ENCODE data around the gene WDR75. TPM values are rescaled to one million over a fixed set of nuclear protein-coding genes. Genes with fewer than 3 reads are reported as not detected.

WDR75 gene
- total RNA-seq, 1 experiment from 2014 or later = 70.2 TPM

DNA sequence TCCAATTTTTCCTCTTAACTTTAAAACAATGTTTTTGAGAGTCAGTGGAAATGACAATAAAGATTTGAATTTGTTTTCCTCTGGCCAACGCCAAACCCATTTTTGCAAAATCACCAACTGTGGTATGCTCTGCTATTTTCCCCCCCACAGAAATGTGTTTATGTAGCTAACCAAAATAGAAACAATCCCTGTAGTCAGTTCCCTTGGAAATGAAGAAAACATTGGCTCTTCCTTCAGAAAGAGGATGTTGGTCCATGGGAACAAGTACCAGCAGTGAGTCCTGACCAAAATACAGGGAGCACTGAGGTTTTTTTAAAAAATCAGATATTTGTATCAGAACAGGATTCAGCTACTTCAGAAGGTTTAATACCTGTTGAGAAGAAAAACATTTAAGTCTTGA, 74.0 kb downstream of the WDR75 start:
- no peak overlapping the region for H2AFZ ChIP-seq (ENCODE audit: low read depth, low read length, poor library complexity, severe bottlenecking)
- no peak overlapping the region for H3K27ac ChIP-seq (ENCODE audit: low read depth, low read length)
- H3K9me3 ChIP-seq (ENCODE audit: control insufficient read depth in 1 of 2, insufficient read depth in 1 of 2, low read depth in 1 of 2, low read length in 2 of 2) = no peaks in the 10 kb centered on the region
- DNase-seq (ENCODE audit: low read depth, low spot score) (no peak), ATAC-seq (no peak)
- intact Hi-C loops (cut with micrococcal nuclease) = no loop called here
- ChIA-PET RAD21 (ENCODE audit: low non-redundant PET in 1 of 2, low total read pairs in 2 of 2, uncharacterized antibody in 2 of 2, unreplicated experiment in 2 of 2) (no interaction called here), POLR2A (no interaction called here), CTCF (no interaction called here)
- H3K79me2 ChIP-seq (ENCODE audit: insufficient read depth, low read length) = no peaks in the 10 kb centered on the region
- H3K9ac ChIP-seq (ENCODE audit: low read length) = no peak overlapping the region
- H3K4me3 ChIP-seq (replicated peaks in 1 of 2; ENCODE audit: low read depth in 1 of 2, low read length in 2 of 2) = no peak overlapping the region
- no peaks in the 10 kb centered on the region for H3K4me1 ChIP-seq (ENCODE audit: control insufficient read depth in 1 of 2, insufficient read depth in 2 of 2, low read length in 2 of 2)
- no TSS peak for BruUV-seq (replicated peaks)
- no peaks in the 10 kb centered on the region for H3K36me3 ChIP-seq (ENCODE audit: control insufficient read depth in 1 of 2, insufficient read depth in 2 of 2, low read length in 2 of 2)
- no peaks in the 10 kb centered on the region for H4K20me1 ChIP-seq (ENCODE audit: insufficient read depth)
- no peak overlapping the region for H3K4me2 ChIP-seq (ENCODE audit: low read length)
- TF ChIP-seq JUND (IDR thresholded peaks at IDR 0.05) = no peak
- no peak for TF ChIP-seq RAD21 (IDR thresholded peaks at IDR 0.05; ENCODE audit: low read depth)
- no peak for TF ChIP-seq ZFX (IDR thresholded peaks at IDR 0.05)
- no peak for TF ChIP-seq CTCF (IDR thresholded peaks at IDR 0.05 in 2 of 3, conservative IDR thresholded peaks at IDR 0.05 in 1 of 3; ENCODE audit: borderline replicate concordance in 1 of 3, insufficient read depth in 1 of 3, low read depth in 2 of 3, low read length in 2 of 3)
- H3K27me3 ChIP-seq (ENCODE audit: insufficient read depth, low read length) = no peaks in the 10 kb centered on the region
- H3K9me2 ChIP-seq (ENCODE audit: insufficient read depth) = no peaks in the 10 kb centered on the region

GRCh38 chr2:189516546-189516945, 75.3 kb downstream of the WDR75 start:
- Histone ChIP-seq H3K4me2 (ENCODE audit: low read length) (no peak overlapping the region), H4K20me1 (ENCODE audit: insufficient read depth) (no peaks in the 10 kb centered on the region), H2AFZ (ENCODE audit: low read depth, low read length, poor library complexity, severe bottlenecking) (no peak overlapping the region), H3K4me1 (ENCODE audit: control insufficient read depth in 1 of 2, insufficient read depth in 2 of 2, low read length in 2 of 2) (no peaks in the 10 kb centered on the region), H3K79me2 (ENCODE audit: insufficient read depth, low read length) (no peaks in the 10 kb centered on the region), H3K9me2 (ENCODE audit: insufficient read depth) (no peaks in the 10 kb centered on the region), H3K9me3 (ENCODE audit: control insufficient read depth in 1 of 2, insufficient read depth in 1 of 2, low read depth in 1 of 2, low read length in 2 of 2) (no peaks in the 10 kb centered on the region), H3K27ac (ENCODE audit: low read depth, low read length) (no peak overlapping the region), H3K4me3 (replicated peaks in 1 of 2; ENCODE audit: low read depth in 1 of 2, low read length in 2 of 2) (no peak overlapping the region), H3K36me3 (ENCODE audit: control insufficient read depth in 1 of 2, insufficient read depth in 2 of 2, low read length in 2 of 2) (no peaks in the 10 kb centered on the region), H3K9ac (ENCODE audit: low read length) (no peak overlapping the region), H3K27me3 (ENCODE audit: insufficient read depth, low read length) (no peaks in the 10 kb centered on the region)
- POLR2A ChIA-PET = no interaction called here
- BruUV-seq (replicated peaks) = no TSS peak
- intact Hi-C loops (cut with micrococcal nuclease) = no loop called here
- CTCF ChIA-PET = no interaction called here
- RAD21 ChIA-PET (ENCODE audit: low non-redundant PET in 1 of 2, low total read pairs in 2 of 2, uncharacterized antibody in 2 of 2, unreplicated experiment in 2 of 2) = no interaction called here
- ATAC-seq (no peak), DNase-seq (ENCODE audit: low read depth, low spot score) (no peak)
- no peak for TF ChIP-seq SP1 (IDR thresholded peaks at IDR 0.05; ENCODE audit: low read depth)
- no peak for TF ChIP-seq CBX3 (IDR thresholded peaks at IDR 0.05; ENCODE audit: low read depth)
- TF ChIP-seq RAD21 (IDR thresholded peaks at IDR 0.05; ENCODE audit: low read depth) = no peak
- TF ChIP-seq ZNF274 (IDR thresholded peaks at IDR 0.05; ENCODE audit: low read depth, low read length) = no peak
- TF ChIP-seq JUND (IDR thresholded peaks at IDR 0.05) = no peak
- TF ChIP-seq ELF1 (IDR thresholded peaks at IDR 0.05; ENCODE audit: borderline replicate concordance, low read depth) = no peak
- TF ChIP-seq, protein P1, sequence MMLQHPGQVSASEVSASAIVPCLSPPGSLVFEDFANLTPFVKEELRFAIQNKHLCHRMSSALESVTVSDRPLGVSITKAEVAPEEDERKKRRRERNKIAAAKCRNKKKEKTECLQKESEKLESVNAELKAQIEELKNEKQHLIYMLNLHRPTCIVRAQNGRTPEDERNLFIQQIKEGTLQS (IDR thresholded peaks at IDR 0.05) = no peak
- no peak for TF ChIP-seq ZFX (IDR thresholded peaks at IDR 0.05)
- TF ChIP-seq EGR1 (IDR thresholded peaks at IDR 0.05; ENCODE audit: low read depth) = no peak
- TF ChIP-seq SIN3A (IDR thresholded peaks at IDR 0.05; ENCODE audit: low read depth) = no peak
- TF ChIP-seq YY1 (IDR thresholded peaks at IDR 0.05; ENCODE audit: extremely low read depth, insufficient replicate concordance, low read depth, low read length) = no peak
- TF ChIP-seq, protein P2, sequence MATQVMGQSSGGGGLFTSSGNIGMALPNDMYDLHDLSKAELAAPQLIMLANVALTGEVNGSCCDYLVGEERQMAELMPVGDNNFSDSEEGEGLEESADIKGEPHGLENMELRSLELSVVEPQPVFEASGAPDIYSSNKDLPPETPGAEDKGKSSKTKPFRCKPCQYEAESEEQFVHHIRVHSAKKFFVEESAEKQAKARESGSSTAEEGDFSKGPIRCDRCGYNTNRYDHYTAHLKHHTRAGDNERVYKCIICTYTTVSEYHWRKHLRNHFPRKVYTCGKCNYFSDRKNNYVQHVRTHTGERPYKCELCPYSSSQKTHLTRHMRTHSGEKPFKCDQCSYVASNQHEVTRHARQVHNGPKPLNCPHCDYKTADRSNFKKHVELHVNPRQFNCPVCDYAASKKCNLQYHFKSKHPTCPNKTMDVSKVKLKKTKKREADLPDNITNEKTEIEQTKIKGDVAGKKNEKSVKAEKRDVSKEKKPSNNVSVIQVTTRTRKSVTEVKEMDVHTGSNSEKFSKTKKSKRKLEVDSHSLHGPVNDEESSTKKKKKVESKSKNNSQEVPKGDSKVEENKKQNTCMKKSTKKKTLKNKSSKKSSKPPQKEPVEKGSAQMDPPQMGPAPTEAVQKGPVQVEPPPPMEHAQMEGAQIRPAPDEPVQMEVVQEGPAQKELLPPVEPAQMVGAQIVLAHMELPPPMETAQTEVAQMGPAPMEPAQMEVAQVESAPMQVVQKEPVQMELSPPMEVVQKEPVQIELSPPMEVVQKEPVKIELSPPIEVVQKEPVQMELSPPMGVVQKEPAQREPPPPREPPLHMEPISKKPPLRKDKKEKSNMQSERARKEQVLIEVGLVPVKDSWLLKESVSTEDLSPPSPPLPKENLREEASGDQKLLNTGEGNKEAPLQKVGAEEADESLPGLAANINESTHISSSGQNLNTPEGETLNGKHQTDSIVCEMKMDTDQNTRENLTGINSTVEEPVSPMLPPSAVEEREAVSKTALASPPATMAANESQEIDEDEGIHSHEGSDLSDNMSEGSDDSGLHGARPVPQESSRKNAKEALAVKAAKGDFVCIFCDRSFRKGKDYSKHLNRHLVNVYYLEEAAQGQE (IDR thresholded peaks at IDR 0.05; ENCODE audit: low read depth) = no peak
- no peak for TF ChIP-seq TCF7L2 (IDR thresholded peaks at IDR 0.05; ENCODE audit: borderline replicate concordance, extremely low read depth, insufficient read depth, insufficient read length)
- no peak for TF ChIP-seq FOSL1 (IDR thresholded peaks at IDR 0.05; ENCODE audit: low read depth)
- no peak for TF ChIP-seq SRF (IDR thresholded peaks at IDR 0.05; ENCODE audit: low read depth)
- no peak for TF ChIP-seq POLR2A (IDR thresholded peaks at IDR 0.05; ENCODE audit: borderline replicate concordance, extremely low read depth, insufficient read depth, insufficient read length)
